A673 (cell line): ENCODE results near the gene PARVB. TPM values are rescaled to one million over a fixed set of nuclear protein-coding genes. Genes with fewer than 3 reads are reported as not detected.

ENCODE experiments used
- BruUV-seq: library from RNA; stranded (reverse); fragments of 400-500 nt; replicated peaks from 2 replicates; lab custom pipeline; 2021; lab: Mats Ljungman, UMichigan
- CTCF ChIA-PET: fragments of 300-600 bp; sonication (Branson Sonifier 250); formaldehyde crosslinking; loops from one replicate; lab custom pipeline; 2022; ENCODE audit warnings: antibody characterized with exemption; lab: Charles Lee
- POLR2A ChIA-PET: fragments of 300-600 bp; sonication (Branson Sonifier 250); formaldehyde crosslinking; loops from one replicate; lab custom pipeline; 2022; ENCODE audit warnings: antibody characterized with exemption; ENCODE audit not compliant: low non-redundant PET; lab: Charles Lee
- DNase-seq: peaks from one replicate; pipeline ENCODE4 v3.0.0-alpha.2; 2015; ENCODE audit warnings: low spot score
- H3K27ac ChIP-seq: fragments of 200-600 bp; sonication (generic); 2 replicates; pipeline ENCODE4 v1.5.1; 2016; ENCODE audit warnings: mixed run types, low read depth, mild to moderate bottlenecking, mixed read lengths, antibody characterized with exemption, low read length; ENCODE audit not compliant: poor library complexity, severe bottlenecking
- H3K27me3 ChIP-seq: fragments of 200-600 bp; sonication (generic); replicated peaks from 2 replicates; pipeline ENCODE4 v1.6.1; 2017; ENCODE audit warnings: mixed run types, low read depth, mild to moderate bottlenecking, mixed read lengths, antibody characterized with exemption, low read length; ENCODE audit not compliant: insufficient read depth, poor library complexity
- H3K36me3 ChIP-seq: fragments of 200-600 bp; sonication (generic); 2 replicates; pipeline ENCODE4 v1.6.1; 2016; ENCODE audit warnings: mixed run types, mild to moderate bottlenecking, mixed read lengths, antibody characterized with exemption, low read length; ENCODE audit not compliant: insufficient read depth, poor library complexity, severe bottlenecking
- H3K4me1 ChIP-seq: fragments of 200-600 bp; sonication (generic); 2 replicates; pipeline ENCODE4 v1.6.1; 2017; ENCODE audit warnings: mixed run types, mild to moderate bottlenecking, mixed read lengths, antibody characterized with exemption, low read length; ENCODE audit not compliant: insufficient read depth, poor library complexity, severe bottlenecking
- H3K4me3 ChIP-seq: fragments of 200-600 bp; sonication (generic); 2 replicates; pipeline ENCODE4 v1.5.1; 2016; ENCODE audit warnings: low read depth, mixed run types, mild to moderate bottlenecking, mixed read lengths, low read length; ENCODE audit not compliant: poor library complexity, severe bottlenecking
- H3K9me3 ChIP-seq: fragments of 200-600 bp; sonication (generic); 2 replicates; pipeline ENCODE4 v1.6.1; 2016; ENCODE audit warnings: mixed run types, low read depth, mild to moderate bottlenecking, mixed read lengths, antibody characterized with exemption, low read length; ENCODE audit not compliant: poor library complexity, severe bottlenecking
- EZH2 ChIP-seq: fragments of 200-600 bp; sonication (generic); IDR thresholded peaks from 2 replicates; pipeline ENCODE4 v1.6.1; 2017; ENCODE audit warnings: borderline replicate concordance, low read depth, mild to moderate bottlenecking, mixed read lengths, antibody characterized with exemption, low read length; ENCODE audit not compliant: poor library complexity, severe bottlenecking
- intact Hi-C: fragments of 100-400 bp; cut with micrococcal nuclease; formaldehyde crosslinking; loops from one replicate; pipeline ENCODE4 v1.10.0; 2022; ENCODE audit not compliant: unreplicated experiment
- total RNA-seq: library from RNA; stranded (reverse); gene quantifications from 2 replicates; pipeline ENCODE4 v1.2.3, GENCODE V29; 2021
- TF ChIP-seq, protein P1 (sequence below): fragments of 300-800, 200-600 bp; sonication (generic); conservative IDR thresholded peaks from 2 replicates; pipeline ENCODE4 v1.5.1; 2017; ENCODE audit warnings: low read depth, mild to moderate bottlenecking, antibody characterized with exemption, low read length, moderate library complexity, mixed read lengths

The PARVB gene
- total RNA-seq, 1 experiment from 2014 or later: 18.3 TPM

DNA sequence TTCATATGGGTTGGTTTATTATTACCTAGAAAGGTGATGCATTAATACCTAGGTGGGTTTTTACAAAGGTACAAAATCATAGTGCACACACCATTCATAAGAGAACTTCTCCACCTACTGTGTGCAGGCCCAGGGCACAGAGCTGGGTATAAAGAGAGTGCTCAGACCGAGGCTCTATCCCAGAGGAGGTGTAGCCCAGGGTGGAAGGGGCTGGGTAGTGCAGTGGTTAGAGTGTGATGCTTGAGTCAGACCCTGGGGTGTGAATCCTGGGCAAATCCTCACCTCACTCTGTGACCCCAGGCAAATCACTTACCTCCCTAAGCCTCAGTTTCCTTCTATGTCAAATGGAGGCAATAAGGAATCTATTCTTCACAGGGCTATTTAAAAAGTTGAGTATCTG is 188.8 kb downstream of the PARVB start:
- intact Hi-C loops: no loop called here
- no peak for DNase-seq
- CTCF ChIA-PET: no interaction called here
- H3K4me3 ChIP-seq: no peak overlapping the region
- no peaks in the 10 kb centered on the region for H3K4me1 ChIP-seq
- no peaks in the 10 kb centered on the region for H3K36me3 ChIP-seq
- no peak overlapping the region for H3K27ac ChIP-seq
- TF ChIP-seq, protein P1, sequence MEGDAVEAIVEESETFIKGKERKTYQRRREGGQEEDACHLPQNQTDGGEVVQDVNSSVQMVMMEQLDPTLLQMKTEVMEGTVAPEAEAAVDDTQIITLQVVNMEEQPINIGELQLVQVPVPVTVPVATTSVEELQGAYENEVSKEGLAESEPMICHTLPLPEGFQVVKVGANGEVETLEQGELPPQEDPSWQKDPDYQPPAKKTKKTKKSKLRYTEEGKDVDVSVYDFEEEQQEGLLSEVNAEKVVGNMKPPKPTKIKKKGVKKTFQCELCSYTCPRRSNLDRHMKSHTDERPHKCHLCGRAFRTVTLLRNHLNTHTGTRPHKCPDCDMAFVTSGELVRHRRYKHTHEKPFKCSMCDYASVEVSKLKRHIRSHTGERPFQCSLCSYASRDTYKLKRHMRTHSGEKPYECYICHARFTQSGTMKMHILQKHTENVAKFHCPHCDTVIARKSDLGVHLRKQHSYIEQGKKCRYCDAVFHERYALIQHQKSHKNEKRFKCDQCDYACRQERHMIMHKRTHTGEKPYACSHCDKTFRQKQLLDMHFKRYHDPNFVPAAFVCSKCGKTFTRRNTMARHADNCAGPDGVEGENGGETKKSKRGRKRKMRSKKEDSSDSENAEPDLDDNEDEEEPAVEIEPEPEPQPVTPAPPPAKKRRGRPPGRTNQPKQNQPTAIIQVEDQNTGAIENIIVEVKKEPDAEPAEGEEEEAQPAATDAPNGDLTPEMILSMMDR: no peak
- no peak for TF ChIP-seq EZH2
- H3K27me3 ChIP-seq: no peaks in the 10 kb centered on the region
- no TSS peak for BruUV-seq
- POLR2A ChIA-PET: no interaction called here
- no peaks in the 10 kb centered on the region for H3K9me3 ChIP-seq

DNA sequence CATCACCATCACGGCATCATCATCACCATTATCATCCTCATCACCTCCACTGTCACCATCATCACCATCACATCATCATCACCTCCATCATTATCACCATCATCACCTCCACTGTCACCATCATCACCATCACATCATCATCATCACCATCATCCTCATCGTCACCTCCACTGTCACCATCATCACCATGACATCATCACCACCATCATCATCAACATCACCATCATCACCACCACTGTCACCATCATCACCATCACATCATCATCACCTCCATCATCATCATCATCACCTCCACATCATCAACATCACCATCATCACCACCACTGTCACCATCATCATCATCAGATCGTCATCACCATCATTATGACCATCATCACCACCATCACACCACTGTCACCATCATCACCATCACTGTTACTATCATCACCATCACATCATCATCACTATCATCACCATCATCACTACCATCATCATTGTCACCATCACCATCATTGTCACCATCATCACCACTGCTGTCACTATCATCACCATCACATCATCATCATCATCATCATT is 189.5 kb downstream of the PARVB start:
- no TSS peak for BruUV-seq
- H3K27ac ChIP-seq: no peak overlapping the region
- no peaks in the 10 kb centered on the region for H3K9me3 ChIP-seq
- no peak for DNase-seq
- no peaks in the 10 kb centered on the region for H3K4me1 ChIP-seq
- POLR2A ChIA-PET: no interaction called here
- intact Hi-C loops: no loop called here
- CTCF ChIA-PET: no interaction called here
- no peaks in the 10 kb centered on the region for H3K27me3 ChIP-seq
- TF ChIP-seq EZH2: no peak
- TF ChIP-seq, protein P1: no peak
- H3K4me3 ChIP-seq: no peak overlapping the region
- no peaks in the 10 kb centered on the region for H3K36me3 ChIP-seq

DNA sequence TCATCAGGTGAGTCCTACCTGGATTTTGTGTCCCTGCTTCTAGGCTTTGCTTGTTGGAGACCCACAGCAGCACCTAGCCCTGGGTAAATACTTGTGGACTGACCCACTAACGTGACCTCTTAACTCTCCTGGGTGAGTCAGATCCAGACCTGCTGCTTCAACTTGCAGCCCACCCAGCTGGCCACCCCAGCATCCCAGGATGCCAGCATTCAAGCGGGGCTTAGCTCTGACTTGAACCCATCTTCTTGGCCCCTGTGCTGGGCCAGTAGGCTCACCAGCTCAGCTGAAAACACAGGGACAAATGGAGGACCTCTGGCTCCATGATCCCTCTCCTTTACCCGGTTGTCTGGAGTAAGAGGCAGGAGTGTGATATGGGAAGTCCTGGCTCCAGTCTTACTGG is 190.1 kb downstream of the PARVB start:
- no TSS peak for BruUV-seq
- POLR2A ChIA-PET: no interaction called here
- DNase-seq: no peak

More for the DNA sequence above, 190.1 kb downstream of the PARVB start:
- no peaks in the 10 kb centered on the region for H3K36me3 ChIP-seq
- H3K27me3 ChIP-seq: no peaks in the 10 kb centered on the region
- H3K4me3 ChIP-seq: no peak overlapping the region
- TF ChIP-seq, protein P1: no peak
- TF ChIP-seq EZH2: no peak
- H3K27ac ChIP-seq: no peak overlapping the region
- CTCF ChIA-PET: no interaction called here
- H3K9me3 ChIP-seq: no peaks in the 10 kb centered on the region
- no peaks in the 10 kb centered on the region for H3K4me1 ChIP-seq
- intact Hi-C loops: no loop called here
